Measurements from ENCODE around the gene ERN1.
"Not testable (repeated sequence)": the region's sequence is repeated elsewhere in the genome, so short reads cannot be mapped to it uniquely, and the experiment has no call there.

Gene ERN1

DNA sequence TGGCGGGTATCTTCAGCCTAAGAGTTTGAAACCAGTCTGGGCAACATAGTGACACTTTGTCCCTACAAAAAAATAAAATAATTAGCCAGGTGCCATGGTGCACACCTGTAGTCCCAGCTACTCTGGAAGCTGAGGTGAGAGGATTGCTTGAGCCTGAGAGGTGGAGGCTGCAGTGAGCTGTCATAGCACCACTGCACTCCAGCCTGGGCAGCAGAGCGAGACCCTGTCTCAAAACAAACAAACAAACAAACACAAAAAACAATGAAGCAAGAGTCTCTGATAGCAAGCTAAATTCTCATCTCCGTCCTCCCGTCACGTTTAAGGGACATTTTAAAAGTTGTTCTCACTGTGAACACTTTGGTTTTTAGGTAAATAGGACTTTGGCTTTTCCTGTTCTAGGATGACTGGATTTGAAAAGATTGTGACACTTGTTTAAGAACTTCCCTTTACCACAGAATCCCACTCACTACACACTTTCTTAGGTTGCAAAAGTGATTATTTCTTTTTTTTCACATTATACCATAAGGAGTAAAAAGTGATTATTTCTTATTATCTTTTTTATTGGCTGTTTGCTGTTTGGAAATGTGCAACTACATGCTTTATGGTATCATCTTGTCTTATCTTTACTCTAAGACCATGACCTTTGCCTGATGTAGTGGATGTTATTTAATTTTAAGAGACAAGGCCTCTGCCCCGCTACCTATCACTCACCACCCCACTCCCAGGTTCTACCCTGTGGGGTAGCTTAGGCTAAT lies 4.4 kb upstream of the ERN1 start:
- DNase-seq = no peak

DNA sequence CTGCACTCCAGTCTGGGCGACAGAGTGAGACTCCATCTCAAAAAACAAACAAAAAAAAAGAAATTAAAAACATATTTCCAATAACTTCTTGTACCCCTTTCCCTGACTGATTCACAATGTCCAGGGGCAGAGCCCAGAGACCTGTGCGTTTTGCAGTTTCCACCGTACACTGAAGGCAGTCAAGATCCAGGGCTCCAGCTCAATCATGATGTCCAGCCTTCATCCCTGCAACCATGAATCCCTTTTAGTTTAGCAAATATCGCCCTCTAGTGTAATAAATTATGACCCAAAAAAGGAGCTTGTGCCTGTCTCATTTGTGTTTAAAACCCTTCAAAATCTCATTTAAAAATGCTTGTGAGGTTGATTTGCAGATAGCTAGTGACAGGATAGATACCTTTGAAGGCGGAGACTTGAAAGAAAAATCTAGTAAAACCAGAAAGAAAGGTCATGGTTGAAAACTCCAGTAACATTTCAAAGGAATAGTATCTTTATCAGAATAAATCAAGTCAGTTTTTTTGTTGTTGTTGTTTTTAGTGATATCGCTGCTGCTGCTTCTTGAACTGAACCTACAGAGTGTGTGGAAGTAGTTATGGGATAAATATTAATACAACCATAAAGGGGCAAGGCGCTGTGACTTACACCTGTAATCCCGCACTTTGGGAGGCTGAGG lies 3.7 kb upstream of the ERN1 start:
- DNase-seq = peak; percentile 30

DNA sequence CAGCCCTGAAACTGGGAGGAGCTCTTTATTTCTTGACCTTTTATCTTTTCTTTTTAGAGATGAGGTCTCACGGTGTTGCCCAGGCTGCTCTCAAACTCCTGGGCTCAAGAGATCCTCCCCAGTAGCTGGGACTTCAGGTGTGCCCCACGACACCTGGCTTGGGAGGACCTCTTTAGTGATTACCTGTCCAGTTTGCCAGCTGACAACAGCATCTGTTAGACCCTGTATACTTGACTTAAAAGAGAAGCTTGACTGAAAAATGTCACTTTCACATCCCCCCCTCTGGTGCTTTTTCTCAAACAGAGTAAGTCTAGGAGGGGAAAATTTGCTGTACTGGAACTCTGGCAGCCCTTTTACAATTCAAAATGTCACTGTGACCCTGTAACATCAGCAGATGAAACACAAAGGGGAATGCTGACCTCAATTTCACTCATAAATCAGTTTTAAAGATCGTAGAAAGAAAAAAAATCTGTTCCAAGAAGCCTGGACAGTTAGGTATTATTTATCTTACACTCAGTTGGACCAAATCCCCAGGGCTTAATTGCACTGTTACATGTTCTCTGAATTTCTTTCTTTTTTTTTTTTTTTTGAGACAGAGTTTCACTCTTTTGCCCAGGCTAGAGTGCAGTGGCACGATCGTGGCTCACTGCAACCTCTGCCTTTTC lies 1.8 kb upstream of the ERN1 start:
- no peak for DNase-seq

- no peak for DNase-seq
Measured at GRCh38 chr17:64130559-64131001, 636 bp upstream of the ERN1 start.

GRCh38 chr17:64129515-64129764 lies 504 bp downstream of the ERN1 start:
- no peak for DNase-seq

DNA sequence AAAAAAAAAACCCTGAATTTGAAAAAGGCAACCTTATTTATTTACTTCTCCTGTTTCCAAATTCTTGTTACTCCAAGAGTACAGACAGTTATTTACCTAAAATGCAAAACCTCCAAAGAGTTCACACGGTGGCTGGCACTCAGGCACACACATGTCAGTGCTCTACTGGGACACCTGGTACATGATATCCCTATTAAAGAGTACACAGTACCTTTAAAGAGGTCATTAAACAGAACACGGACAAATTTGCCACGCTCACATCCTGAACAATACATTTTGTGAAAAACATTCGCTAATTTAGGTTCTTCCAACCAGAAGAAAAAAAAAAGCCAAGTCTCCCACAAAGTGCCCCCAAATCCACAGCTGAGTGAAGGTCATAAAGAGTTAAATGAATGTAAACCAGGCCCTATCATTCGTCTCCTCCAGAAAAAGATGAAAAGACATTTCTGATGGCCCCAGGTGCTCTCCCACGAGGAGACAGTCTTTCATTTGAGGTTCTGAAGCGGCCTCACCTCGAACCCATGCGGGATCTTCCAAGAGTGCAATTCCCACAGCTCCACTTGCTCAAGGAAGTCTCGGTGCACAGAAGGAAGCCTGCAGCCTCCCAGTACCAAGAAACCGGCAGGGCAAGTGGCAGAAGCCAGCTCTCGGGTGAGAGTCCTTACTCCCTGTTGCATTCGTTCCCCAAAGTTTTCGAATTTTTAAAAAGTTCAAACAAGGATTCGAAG lies 993 bp downstream of the ERN1 start:
- no peak for DNase-seq

- DNase-seq = no peak
Measured at GRCh38 chr17:64126918-64127317, 3.0 kb downstream of the ERN1 start.

DNA sequence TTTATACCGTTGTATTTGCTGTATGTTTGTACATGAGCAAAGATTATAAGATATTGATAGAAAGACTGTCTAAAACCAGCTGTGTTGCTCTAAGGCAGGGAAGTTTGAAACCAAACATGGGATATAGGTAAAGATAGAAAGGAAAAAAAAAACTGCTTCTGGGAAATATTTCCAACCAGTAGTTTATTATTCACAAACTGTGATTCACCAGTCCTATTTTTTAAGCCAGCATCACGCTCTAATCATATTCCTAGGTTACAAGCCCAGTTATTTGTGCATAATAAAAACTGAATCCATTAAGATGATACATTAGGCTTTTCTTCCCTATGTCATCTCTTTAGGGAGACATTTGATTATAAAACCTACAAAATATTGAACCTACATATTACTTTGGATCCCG lies 4.0 kb downstream of the ERN1 start:
- no peak for DNase-seq

- DNase-seq = no peak
Measured at GRCh38 chr17:64124609-64125008, 5.3 kb downstream of the ERN1 start.

DNA sequence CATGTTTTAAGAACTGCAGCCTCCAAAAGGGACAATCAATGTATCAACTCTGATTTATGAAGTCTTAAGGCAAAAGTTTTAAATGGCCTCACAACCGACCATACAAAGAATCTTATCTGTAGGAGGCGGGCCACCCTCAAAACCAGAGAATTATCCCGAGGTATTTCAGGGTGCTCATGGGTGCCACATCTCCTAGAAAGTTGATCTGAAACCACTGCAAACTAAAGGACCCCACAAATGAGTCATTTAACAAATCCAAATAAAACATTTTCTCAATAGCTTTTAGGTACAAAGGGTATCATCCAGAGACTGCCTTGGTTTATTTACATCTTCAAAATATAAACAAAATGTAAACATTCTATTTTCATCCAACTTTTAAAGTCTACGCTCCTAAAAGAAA lies 6.8 kb downstream of the ERN1 start:
- DNase-seq = no peak

DNA sequence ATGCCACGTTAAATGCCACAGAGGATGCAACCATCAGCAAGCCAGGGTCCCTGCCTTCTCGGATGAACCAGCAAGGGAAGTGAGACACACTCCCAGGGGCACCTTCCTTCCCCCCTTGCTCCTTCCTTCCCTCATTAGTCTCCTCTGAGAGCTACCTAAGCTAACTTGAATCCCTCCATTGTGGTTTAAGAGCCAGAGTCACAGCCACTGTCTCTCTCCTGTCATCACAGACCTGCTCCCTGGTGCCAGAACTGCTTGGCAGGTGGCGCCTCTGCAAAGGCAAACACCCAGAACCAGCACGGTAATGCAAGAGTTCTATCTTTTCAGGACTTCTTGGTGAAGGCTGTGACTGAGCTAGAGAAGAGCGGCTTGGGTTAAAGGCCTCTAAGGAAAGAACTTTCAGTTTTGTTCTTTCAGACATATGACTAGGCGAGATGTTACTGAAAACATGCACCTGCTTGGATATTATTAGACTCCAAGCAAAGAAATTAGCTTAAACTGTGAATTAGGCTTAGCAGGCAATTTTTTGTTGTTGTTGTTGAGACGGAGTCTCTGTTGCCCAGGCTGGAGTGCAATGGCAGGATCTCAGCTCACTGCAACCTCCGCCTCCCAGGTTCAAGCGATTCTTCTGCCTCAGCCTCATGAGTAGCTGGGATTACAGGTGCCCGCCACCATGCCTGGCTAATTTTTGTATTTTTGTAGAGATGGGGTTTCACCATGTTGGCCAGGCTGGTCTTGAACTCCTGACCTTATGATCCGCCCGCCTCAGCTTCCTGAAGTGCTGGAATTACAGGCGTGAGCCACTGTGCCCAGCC lies 8.8 kb downstream of the ERN1 start:
- DNase-seq = not testable (repeated sequence)

DNA sequence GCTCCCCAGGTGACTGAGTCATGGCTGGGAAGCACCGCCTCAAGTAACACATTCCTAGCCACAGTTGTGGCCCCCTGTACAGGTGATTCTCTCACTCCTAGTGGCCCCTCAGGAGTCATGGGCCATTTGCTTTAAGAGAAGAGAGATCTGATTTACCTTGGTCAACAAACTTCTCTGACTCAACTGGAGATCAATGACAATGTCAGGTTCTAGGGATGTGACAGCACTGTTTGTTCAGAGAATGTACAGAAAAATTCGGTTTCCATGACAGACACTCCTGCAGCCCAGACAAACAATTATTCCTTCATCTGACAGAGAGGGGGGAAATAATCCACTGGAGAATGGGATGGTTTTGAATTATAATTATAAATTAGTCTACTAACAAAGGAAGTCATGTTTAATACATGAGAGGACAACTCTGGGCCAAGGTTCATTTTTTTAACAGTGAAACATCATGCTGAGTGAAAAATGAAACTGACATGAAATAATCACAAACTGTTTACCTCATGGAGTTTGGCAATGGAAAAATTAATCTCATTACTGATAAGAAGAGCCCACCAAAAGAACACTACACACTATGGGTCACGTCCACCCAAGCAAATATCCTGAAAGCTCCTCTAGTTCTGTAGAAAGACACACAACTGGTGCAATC lies 9.7 kb downstream of the ERN1 start:
- DNase-seq = no peak

DNA sequence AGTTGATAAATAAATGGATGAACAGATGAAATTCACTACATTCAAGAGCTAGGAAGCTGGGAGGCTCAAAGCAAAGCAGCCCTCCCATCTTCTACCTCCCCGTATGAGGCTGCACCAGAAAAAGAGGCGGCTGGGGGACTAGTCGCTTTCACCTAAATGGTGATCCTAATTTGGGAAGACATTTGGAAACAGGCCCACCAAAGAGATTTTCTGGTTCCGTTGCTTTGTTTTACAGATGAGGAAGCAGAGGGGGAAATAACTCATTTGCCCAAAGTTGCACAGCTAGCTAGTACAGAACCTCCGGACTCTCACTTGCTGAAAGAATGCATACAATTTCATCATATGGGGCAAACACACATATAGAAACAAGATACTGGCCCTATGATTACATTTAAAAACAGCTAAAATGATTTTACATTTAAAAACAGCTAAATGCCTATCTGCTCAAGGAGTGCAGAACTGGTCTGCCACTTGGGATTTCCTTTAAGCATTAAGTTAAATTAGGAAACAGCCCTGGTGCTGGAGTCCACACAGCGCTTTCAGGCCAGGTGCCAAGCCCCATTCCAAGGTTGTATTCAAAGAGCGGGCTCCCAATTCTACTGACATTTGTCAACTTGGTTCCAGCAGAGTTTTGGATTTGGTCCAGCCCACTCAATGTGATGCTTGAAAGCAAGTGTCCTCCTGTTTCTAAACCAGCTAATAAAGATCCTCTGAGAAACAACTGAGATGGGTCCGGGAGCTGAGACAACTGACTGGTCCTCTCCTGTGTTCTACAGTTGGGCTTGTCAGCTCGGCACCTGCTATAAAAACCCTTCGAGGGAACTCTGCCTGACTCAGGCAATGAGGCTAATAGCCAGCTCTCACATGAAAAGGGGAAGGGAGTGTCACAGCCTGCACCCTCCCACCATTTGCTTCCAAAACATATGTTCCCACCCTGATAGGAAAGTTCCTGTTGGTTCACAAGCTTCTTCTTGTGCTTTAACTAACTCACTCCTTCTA lies 11.7 kb downstream of the ERN1 start:
- peak; percentile 45 for DNase-seq

DNA sequence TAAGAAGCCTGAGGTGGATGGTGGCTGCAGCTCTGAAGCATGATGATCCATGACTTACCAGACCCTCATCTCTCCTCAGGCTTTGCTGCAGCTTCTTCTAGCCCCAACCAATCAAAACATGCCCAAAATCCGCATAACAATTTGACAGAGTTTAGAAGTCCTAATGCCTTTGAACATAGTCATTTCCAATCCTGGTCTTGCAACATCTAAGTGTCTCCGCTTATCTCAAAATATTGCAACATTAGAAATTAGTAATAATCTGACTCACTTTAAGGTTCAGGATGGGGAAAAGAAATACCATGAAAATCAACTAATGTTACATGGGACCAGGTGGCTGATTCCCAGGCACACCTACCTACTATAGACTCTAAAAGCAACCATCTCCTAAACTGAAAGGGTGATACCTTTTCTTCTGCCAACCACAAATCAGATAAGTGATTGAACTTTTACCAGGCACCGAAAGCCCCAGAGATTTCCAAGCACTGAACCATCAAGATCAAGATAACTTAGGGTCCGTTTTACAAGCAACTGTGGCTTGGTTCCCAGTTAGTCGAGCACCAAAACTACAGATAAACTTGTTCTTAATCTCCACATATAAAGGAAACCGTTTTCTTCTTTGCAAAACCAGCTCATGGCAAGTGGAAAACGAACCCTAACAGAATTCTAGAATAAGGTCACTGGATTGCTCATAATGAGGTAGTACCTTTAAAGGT lies 14.0 kb downstream of the ERN1 start:
- no peak for DNase-seq

- no peak for DNase-seq
Measured at GRCh38 chr17:64115043-64115698, 14.8 kb downstream of the ERN1 start.

DNA sequence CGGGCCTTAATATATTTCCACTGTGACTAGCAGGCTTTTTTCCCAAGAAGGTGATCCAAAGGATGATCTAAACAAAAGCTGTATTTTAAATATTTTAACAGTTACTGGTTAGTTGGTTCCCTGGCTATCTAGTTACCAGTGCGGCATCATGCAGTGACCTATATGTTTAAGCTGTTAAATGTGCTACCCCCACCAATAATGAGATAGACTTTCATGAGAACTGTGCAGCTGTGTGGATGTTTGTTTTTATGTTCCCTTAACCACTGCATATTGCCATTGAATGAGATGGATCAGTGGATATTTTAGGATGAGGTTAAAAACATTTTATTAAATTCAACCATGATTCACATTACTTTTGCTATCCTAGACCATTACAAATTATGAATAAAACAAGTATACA lies 16.9 kb downstream of the ERN1 start:
- DNase-seq = no peak

DNA sequence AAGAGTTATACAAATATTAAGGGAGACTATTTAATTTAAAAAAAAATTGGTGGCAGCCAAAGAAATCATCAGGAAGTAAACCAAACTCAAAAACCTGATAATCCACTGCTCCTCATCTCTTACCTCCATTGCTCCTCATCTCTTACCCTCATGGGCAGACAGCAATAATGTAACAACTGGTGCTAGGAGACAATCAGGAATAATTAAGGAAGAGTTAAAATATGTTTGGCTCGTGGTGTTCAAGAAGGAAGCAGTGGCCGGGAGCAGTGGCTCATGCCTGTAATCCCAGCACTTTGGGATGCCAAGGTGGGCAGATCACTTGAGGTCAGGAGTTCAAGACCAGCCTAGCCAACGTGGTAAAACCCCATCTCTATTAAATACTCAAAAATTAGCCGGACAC lies 18.1 kb downstream of the ERN1 start:
- no peak for DNase-seq

DNA sequence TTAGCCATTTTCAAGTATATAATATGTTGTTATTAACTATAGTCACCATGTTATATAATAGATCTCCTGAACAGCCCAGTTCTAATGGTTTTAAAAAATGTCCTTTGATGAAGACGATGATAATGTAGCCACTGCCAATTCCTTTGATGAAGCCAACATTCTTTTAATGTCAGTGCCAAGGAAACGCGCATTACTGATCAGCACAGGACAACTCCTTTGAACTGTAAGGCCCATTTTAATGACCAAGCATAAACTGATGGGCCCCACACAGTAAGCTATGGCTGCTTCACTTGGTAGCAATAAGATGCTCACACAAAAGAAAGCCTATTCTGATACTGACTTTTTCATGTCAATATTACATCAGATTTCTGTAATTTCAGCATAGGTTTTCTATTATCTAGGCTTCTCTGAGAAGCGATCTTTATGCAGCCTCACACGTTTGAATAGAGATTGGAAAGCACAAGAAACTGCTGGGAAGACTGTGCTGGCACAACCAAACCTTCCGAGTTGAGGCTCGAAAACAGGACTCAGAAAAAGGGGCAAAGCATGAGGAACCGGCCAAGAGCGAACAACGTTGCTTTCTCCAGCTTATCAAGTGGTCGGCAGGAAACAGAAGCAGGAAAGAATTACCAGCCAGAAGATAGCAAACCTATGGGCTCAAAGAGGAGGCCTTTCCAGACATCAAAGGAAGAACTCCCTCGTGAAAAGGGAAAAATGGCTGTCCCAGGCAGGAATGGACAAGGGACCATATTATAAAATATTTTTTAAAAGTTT lies 19.4 kb downstream of the ERN1 start:
- DNase-seq = no peak

- DNase-seq = no peak
Measured at GRCh38 chr17:64109400-64109799, 20.5 kb downstream of the ERN1 start.
